GM12865 (cell line): Measurements from ENCODE around the gene GRID1.

ENCODE experiments used
- DNase-seq: peaks from one replicate; pipeline ENCODE4 v3.0.0; 2010; ENCODE audit warnings: low read depth
- H3K4me3 ChIP-seq: 2 replicates; pipeline ENCODE4 v1.5.1; 2011; ENCODE audit warnings: mild to moderate bottlenecking, low read depth, low read length, control low read depth
- CTCF ChIP-seq: IDR thresholded peaks from 2 replicates; pipeline ENCODE4 v1.5.1; 2011; ENCODE audit warnings: low read length, control low read depth, low read depth, inconsistent platforms; ENCODE audit not compliant: insufficient read depth; ENCODE audit errors: missing control alignments

GRID1 gene

GRCh38 chr10:85976267-85976793 lies 390.3 kb downstream of the GRID1 start:
- H3K4me3 ChIP-seq, result no peak overlapping the region
- peak; percentile 16 for TF ChIP-seq CTCF
- DNase-seq, result peak; percentile 11

DNA sequence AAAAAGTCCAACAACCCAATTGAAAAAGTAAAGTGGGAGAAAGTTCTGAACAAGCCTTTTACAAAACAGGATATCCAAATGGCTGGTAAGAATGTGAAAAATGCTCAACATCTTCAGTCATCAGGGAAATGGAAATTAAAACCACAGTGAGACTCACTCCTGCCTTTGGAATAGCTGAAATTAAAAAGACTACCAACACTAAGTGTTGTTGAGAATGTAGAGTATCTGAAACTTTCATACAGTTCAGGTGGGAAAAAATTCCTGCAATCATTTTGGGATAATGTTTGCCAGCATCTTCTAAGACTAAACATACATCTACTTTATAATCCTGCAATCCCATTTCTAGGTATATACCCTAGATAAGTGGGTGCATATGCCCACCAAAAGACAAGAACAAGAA lies 395.1 kb downstream of the GRID1 start:
- no peak overlapping the region for H3K4me3 ChIP-seq
- TF ChIP-seq CTCF, result no peak
- DNase-seq, result no peak

- DNase-seq, result no peak
- H3K4me3 ChIP-seq, result no peak overlapping the region
- no peak for TF ChIP-seq CTCF
Observed at GRCh38 chr10:85967594-85967993, 399.0 kb downstream of the GRID1 start.

- TF ChIP-seq CTCF, result no peak
- no peak overlapping the region for H3K4me3 ChIP-seq
- no peak for DNase-seq
Observed at GRCh38 chr10:85961479-85962067, 405.0 kb downstream of the GRID1 start.

GRCh38 chr10:85961073-85961472 lies 405.5 kb downstream of the GRID1 start:
- TF ChIP-seq CTCF, result no peak
- no peak for DNase-seq
- H3K4me3 ChIP-seq, result no peak overlapping the region

- DNase-seq, result no peak
- H3K4me3 ChIP-seq, result no peak overlapping the region
- TF ChIP-seq CTCF, result no peak
Observed at GRCh38 chr10:85959239-85959638, 407.4 kb downstream of the GRID1 start.

DNA sequence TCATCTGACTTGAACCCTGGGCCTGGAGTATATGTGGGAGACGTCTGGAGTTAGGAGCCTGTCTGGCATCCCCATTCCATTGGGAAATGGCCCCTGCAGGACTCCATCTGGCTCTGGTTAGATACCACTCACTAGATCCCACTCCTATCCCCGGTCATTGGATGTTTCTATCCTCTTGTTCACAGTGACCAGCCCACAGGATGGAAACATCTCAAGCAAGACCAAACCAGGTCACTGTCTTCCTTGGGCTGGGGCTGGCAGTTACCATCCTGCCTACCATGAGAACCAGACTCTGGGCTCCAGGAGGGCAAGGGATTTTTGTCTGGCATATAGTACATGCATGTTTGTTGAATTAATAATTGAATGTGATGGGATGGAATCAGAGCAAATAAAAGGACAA lies 415.7 kb downstream of the GRID1 start:
- H3K4me3 ChIP-seq, result no peak overlapping the region
- no peak for TF ChIP-seq CTCF
- DNase-seq, result no peak
